Stimulated activated CD8-positive, alpha-beta memory T cell treated with anti-CD3 and anti-CD28 coated beads, Interleukin-4, amount 100 ng/mL, for 1 hour (primary cell): ENCODE measurements around the gene ALDH18A1.

Source experiments
- DNase-seq, 2 donors: peaks; one replicate each; pipeline ENCODE4 v3.0.0-alpha.2; 2020; ENCODE audit warnings: low read depth in 2 of 2, low spot score in 1 of 2

The ALDH18A1 gene

GRCh38 chr10:95579835-95580535, 76.5 kb downstream of the ALDH18A1 start:
- DNase-seq: no peak

GRCh38 chr10:95579292-95579691, 77.2 kb downstream of the ALDH18A1 start:
- no peak for DNase-seq

GRCh38 chr10:95578619-95579018, 77.9 kb downstream of the ALDH18A1 start:
- DNase-seq: no peak

- DNase-seq: no peak
Observed at GRCh38 chr10:95574649-95575365, 81.7 kb downstream of the ALDH18A1 start.

- no peak for DNase-seq
Observed at GRCh38 chr10:95573964-95574604, 82.4 kb downstream of the ALDH18A1 start.

GRCh38 chr10:95573527-95573926, 83.0 kb downstream of the ALDH18A1 start:
- DNase-seq: no peak

GRCh38 chr10:95572131-95572820, 84.2 kb downstream of the ALDH18A1 start:
- DNase-seq: no peak

GRCh38 chr10:95571390-95571789, 85.1 kb downstream of the ALDH18A1 start:
- DNase-seq: no peak

- no peak for DNase-seq
Observed at GRCh38 chr10:95569368-95569767, 87.1 kb downstream of the ALDH18A1 start.

- DNase-seq: no peak
Observed at GRCh38 chr10:95567903-95568630, 88.4 kb downstream of the ALDH18A1 start.

- DNase-seq: no peak
Observed at GRCh38 chr10:95566136-95566535, 90.4 kb downstream of the ALDH18A1 start.

GRCh38 chr10:95565336-95565735, 91.2 kb downstream of the ALDH18A1 start:
- no peak for DNase-seq

- no peak for DNase-seq
Observed at GRCh38 chr10:95564291-95564690, 92.2 kb downstream of the ALDH18A1 start.

- no peak for DNase-seq
Observed at GRCh38 chr10:95562341-95562965, 94.1 kb downstream of the ALDH18A1 start.

- no peak for DNase-seq
Observed at GRCh38 chr10:95561864-95562177, 94.7 kb downstream of the ALDH18A1 start.

GRCh38 chr10:95561177-95561863, 95.2 kb downstream of the ALDH18A1 start, which contains the start of gene SORBS1:
SORBS1 (minus strand) TSS chr10:95561371; CDS start chr10:95441135, 120,236 bp downstream.
- peak; percentile 54 to 71 for DNase-seq

GRCh38 chr10:95560278-95561176, 96.0 kb downstream of the ALDH18A1 start:
- DNase-seq: no peak

GRCh38 chr10:95559896-95560277, 96.6 kb downstream of the ALDH18A1 start:
- no peak for DNase-seq

- DNase-seq: no peak
Observed at GRCh38 chr10:95559471-95559870, 97.0 kb downstream of the ALDH18A1 start.
